HepG2 (cell line): Measurements from ENCODE around the gene GZF1. TPM values are rescaled to one million over a fixed set of nuclear protein-coding genes. Genes with fewer than 3 reads are reported as not detected.

Experiments
- BHLHE40 ChIP-seq: IDR thresholded peaks from 2 replicates; pipeline ENCODE4 v1.6.1; 2011; ENCODE audit warnings: low read length, improper control_type of control experiment
- CENPT ChIP-seq: sonication (generic); formaldehyde crosslinking; IDR thresholded peaks from 2 replicates; pipeline ENCODE4 v1.8.0; 2022; ENCODE audit warnings: low read depth, mild to moderate bottlenecking, moderate library complexity, missing genetic modification reagents
- HNRNPL ChIP-seq: fragments of 200-400 bp; formaldehyde crosslinking; IDR thresholded peaks from 2 replicates; pipeline ENCODE4 v1.6.1; 2017; ENCODE audit warnings: mild to moderate bottlenecking, low read depth, low read length
- KLF6 ChIP-seq: IDR thresholded peaks from 2 replicates; pipeline ENCODE4 v1.8.0; 2016; ENCODE audit warnings: missing biosample characterization, missing genetic modification reagents
- MIER2 ChIP-seq: IDR thresholded peaks from 2 replicates; pipeline ENCODE4 v1.6.1; 2016; ENCODE audit warnings: missing biosample characterization, missing genetic modification reagents
- NFYC ChIP-seq: IDR thresholded peaks from 2 replicates; pipeline ENCODE4 v1.6.1; 2016; ENCODE audit warnings: missing genetic modification reagents, missing compliant biosample characterization
- RXRB ChIP-seq: IDR thresholded peaks from 2 replicates; pipeline ENCODE4 v1.6.1; 2016; ENCODE audit warnings: borderline replicate concordance, missing genetic modification reagents, missing compliant biosample characterization
- SOX5 ChIP-seq: IDR thresholded peaks from 2 replicates; pipeline ENCODE4 v1.6.1; 2016; ENCODE audit warnings: borderline replicate concordance
- ZC3H13 ChIP-seq: sonication (generic); formaldehyde crosslinking; IDR thresholded peaks from 2 replicates; pipeline ENCODE4 v1.8.1; 2023; ENCODE audit warnings: mild to moderate bottlenecking, missing genetic modification reagents, moderate library complexity
- ZFP36L2 ChIP-seq: sonication (generic); formaldehyde crosslinking; IDR thresholded peaks from 2 replicates; pipeline ENCODE4 v1.4.0; 2020; ENCODE audit warnings: missing genetic modification reagents
- ZNF331 ChIP-seq: sonication (generic); formaldehyde crosslinking; IDR thresholded peaks from 2 replicates; pipeline ENCODE4 v1.4.0; 2020; ENCODE audit warnings: missing genetic modification reagents
- ZNF530 ChIP-seq: sonication (generic); formaldehyde crosslinking; IDR thresholded peaks from 2 replicates; pipeline ENCODE4 v1.5.0; 2020; ENCODE audit warnings: low read depth, mild to moderate bottlenecking, missing genetic modification reagents
- polyA plus RNA-seq, 8 experiments: library from polyadenylated mRNA; depleted of rRNA in 3 of 8; stranded (reverse) in 7 of 8; unstranded in 1 of 8; fragments of >200 nt; fragmentation: Illumina TruSeq in 4 of 8; extraction: Trizol in 4 of 8; gene quantifications; 2 replicates each; pipeline versions ENCODE4 v1.2.1 to v1.2.3, GENCODE V29; 2011 to 2016; ENCODE audit warnings: low read depth in 4 of 8, missing spikeins in 1 of 8, mixed read lengths in 1 of 8; ENCODE audit not compliant: insufficient read depth in 1 of 8
- total RNA-seq, 5 experiments: library from RNA; depleted of rRNA; stranded (reverse); fragments of >200 nt; fragmentation: Illumina TruSeq; extraction: Trizol; gene quantifications; 2 replicates each; pipeline ENCODE4 v1.2.3, GENCODE V29; 2016; ENCODE audit warnings: low read depth in 1 of 5
- TF ChIP-seq, protein P1 (sequence below): sonication (generic); formaldehyde crosslinking; IDR thresholded peaks from 2 replicates; pipeline ENCODE4 v1.4.0; 2020; ENCODE audit warnings: missing genetic modification reagents
- TF ChIP-seq, protein P2 (sequence below): sonication (generic); formaldehyde crosslinking; IDR thresholded peaks from 2 replicates; pipeline ENCODE4 v1.8.0; 2022; ENCODE audit warnings: low read depth, missing genetic modification reagents
- TF ChIP-seq, protein P3 (sequence below), 2 experiments: fragments of 450-650 bp in 1 of 2; sonication (generic) in 1 of 2; formaldehyde crosslinking in 1 of 2; IDR thresholded peaks; 2 replicates each; pipeline versions ENCODE4 v1.6.1 to v1.8.0; 2016 to 2022; ENCODE audit warnings: antibody characterized with exemption in 1 of 2, mild to moderate bottlenecking in 1 of 2, missing genetic modification reagents in 1 of 2
- TF ChIP-seq, protein P4 (sequence below): sonication (generic); formaldehyde crosslinking; IDR thresholded peaks from 2 replicates; pipeline ENCODE4 v1.4.0; 2020; ENCODE audit warnings: mild to moderate bottlenecking, low read depth, missing genetic modification reagents

GZF1 gene
- total and polyA plus RNA-seq, 2 of the 13 experiments (the other 11 are each of a cell fraction or from before 2014, with no cell fraction given): 16.9 to 26.0 TPM

DNA sequence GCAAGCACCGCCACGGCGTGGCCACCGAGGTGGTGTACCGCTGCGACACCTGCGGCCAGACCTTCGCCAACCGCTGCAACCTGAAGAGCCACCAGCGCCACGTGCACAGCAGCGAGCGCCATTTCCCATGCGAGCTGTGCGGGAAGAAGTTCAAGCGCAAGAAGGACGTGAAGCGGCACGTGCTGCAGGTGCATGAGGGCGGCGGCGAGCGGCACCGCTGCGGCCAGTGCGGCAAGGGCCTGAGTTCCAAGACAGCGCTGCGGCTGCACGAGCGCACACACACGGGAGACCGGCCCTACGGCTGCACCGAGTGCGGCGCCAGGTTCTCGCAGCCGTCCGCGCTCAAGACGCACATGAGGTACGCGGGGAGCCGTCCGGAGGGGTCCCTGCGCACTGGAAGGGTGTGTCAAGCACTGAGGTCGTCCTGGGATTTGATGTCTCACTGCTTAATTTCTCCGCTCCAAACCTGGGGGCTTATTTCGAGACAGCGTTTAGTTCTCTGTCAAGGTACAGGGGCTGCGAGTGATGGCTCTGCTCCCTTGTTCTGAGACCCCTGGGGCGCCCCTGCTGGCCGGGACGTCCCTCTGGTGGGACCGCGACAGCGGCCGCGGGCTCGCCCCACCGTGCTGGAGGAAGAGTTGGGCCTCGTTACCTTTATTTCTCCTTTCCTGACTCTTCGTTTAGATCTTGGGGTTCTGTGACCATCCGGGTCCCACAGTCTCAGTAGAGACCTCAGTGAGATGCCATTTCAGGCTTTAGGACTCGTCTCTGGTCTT is 3.6 kb downstream of the GZF1 start (continued):
- TF ChIP-seq, protein P1, sequence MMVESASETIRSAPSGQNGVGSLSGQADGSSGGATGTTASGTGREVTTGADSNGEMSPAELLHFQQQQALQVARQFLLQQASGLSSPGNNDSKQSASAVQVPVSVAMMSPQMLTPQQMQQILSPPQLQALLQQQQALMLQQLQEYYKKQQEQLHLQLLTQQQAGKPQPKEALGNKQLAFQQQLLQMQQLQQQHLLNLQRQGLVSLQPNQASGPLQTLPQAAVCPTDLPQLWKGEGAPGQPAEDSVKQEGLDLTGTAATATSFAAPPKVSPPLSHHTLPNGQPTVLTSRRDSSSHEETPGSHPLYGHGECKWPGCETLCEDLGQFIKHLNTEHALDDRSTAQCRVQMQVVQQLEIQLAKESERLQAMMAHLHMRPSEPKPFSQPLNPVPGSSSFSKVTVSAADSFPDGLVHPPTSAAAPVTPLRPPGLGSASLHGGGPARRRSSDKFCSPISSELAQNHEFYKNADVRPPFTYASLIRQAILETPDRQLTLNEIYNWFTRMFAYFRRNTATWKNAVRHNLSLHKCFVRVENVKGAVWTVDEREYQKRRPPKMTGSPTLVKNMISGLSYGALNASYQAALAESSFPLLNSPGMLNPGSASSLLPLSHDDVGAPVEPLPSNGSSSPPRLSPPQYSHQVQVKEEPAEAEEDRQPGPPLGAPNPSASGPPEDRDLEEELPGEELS (CRISPR knock-in tag): no peak
- TF ChIP-seq RXRB (CRISPR knock-in tag) (no peak), KLF6 (CRISPR knock-in tag) (no peak), ZNF530 (no peak), MIER2 (no peak), ZFP36L2 (CRISPR knock-in tag) (no peak), NFYC (CRISPR knock-in tag) (no peak), ZNF331 (CRISPR knock-in tag) (no peak), CENPT (CRISPR knock-in tag) (peak; percentile 70; the same call in 1 of the 2 replicates), BHLHE40 (no peak), ZC3H13 (CRISPR knock-in tag) (peak; percentile 55; the same call in 1 of the 2 replicates), HNRNPL (no peak), SOX5 (no peak)
- TF ChIP-seq, protein P2, sequence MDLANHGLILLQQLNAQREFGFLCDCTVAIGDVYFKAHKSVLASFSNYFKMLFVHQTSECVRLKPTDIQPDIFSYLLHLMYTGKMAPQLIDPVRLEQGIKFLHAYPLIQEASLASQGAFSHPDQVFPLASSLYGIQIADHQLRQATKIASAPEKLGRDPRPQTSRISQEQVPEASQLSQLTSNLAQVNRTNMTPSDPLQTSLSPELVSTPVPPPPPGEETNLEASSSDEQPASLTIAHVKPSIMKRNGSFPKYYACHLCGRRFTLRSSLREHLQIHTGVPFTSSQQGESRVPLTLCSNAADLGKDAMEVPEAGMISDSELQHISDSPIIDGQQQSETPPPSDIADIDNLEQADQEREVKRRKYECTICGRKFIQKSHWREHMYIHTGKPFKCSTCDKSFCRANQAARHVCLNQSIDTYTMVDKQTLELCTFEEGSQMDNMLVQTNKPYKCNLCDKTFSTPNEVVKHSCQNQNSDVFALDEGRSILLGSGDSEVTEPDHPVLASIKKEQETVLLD (CRISPR knock-in tag): no peak
- TF ChIP-seq, protein P3, sequence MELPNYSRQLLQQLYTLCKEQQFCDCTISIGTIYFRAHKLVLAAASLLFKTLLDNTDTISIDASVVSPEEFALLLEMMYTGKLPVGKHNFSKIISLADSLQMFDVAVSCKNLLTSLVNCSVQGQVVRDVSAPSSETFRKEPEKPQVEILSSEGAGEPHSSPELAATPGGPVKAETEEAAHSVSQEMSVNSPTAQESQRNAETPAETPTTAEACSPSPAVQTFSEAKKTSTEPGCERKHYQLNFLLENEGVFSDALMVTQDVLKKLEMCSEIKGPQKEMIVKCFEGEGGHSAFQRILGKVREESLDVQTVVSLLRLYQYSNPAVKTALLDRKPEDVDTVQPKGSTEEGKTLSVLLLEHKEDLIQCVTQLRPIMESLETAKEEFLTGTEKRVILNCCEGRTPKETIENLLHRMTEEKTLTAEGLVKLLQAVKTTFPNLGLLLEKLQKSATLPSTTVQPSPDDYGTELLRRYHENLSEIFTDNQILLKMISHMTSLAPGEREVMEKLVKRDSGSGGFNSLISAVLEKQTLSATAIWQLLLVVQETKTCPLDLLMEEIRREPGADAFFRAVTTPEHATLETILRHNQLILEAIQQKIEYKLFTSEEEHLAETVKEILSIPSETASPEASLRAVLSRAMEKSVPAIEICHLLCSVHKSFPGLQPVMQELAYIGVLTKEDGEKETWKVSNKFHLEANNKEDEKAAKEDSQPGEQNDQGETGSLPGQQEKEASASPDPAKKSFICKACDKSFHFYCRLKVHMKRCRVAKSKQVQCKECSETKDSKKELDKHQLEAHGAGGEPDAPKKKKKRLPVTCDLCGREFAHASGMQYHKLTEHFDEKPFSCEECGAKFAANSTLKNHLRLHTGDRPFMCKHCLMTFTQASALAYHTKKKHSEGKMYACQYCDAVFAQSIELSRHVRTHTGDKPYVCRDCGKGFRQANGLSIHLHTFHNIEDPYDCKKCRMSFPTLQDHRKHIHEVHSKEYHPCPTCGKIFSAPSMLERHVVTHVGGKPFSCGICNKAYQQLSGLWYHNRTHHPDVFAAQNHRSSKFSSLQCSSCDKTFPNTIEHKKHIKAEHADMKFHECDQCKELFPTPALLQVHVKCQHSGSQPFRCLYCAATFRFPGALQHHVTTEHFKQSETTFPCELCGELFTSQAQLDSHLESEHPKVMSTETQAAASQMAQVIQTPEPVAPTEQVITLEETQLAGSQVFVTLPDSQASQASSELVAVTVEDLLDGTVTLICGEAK (IDR thresholded peaks at IDR 0.05): no peak
- TF ChIP-seq, protein P3 (CRISPR knock-in tag; IDR thresholded peaks at IDR 0.05): 0 out of 2 replicates have a peak, but pooled peaks have one; percentile 40
- TF ChIP-seq, protein P4, sequence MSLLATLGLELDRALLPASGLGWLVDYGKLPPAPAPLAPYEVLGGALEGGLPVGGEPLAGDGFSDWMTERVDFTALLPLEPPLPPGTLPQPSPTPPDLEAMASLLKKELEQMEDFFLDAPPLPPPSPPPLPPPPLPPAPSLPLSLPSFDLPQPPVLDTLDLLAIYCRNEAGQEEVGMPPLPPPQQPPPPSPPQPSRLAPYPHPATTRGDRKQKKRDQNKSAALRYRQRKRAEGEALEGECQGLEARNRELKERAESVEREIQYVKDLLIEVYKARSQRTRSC: no peak
